ENCODE measurements around the gene TKTL1. TPM values are rescaled to one million over a fixed set of nuclear protein-coding genes. Genes with fewer than 3 reads are reported as not detected.

TKTL1 gene
- total RNA-seq, 6 donors from 2014 or later = 0.20 to 1.2 (median 0.24) TPM; not detected in 3

- peak overlapping the region; percentile 20 to 88 (median 78) for H3K4me3 ChIP-seq
- H3K36me3 ChIP-seq = peaks cover 0 to 7% (median 2%) of the 10 kb centered on the region in 4 donors
- peaks cover 0 to 5% (median 0%) of the 10 kb centered on the region in 4 donors for H3K27me3 ChIP-seq
- no peak for TF ChIP-seq POLR2AphosphoS5 (IDR thresholded peaks at IDR 0.05)
- no peak for TF ChIP-seq POLR2A (IDR thresholded peaks at IDR 0.05)
- TF ChIP-seq CTCF (IDR thresholded peaks at IDR 0.05) = no peak
- peaks cover 25 to 62% (median 30%) of the 10 kb centered on the region in 4 donors for H3K4me1 ChIP-seq
- peak overlapping the region in 3 of 4 donors; percentile 65 to 95 (median 89) for H3K27ac ChIP-seq
- no peak for ATAC-seq (ENCODE audit: low FRiP score in 2 of 2)
- DNase-seq = no peak
- H3K9me3 ChIP-seq = peaks cover 0 to 11% (median 0%) of the 10 kb centered on the region in 4 donors
- whole genome bisulfite sequencing, 2 donors = 15 to 50% methylated on average over 1 to 5 of the region's 5 CpGs
Measured at GRCh38 chrX:154372612-154373022, 77.0 kb downstream of the TKTL1 start.

GRCh38 chrX:154373340-154374306 lies 78.0 kb downstream of the TKTL1 start:
- TF ChIP-seq POLR2A (IDR thresholded peaks at IDR 0.05) (peak in 1 of 4 donors; percentile 1), POLR2AphosphoS5 (IDR thresholded peaks at IDR 0.05) (no peak), EP300 (IDR thresholded peaks at IDR 0.05) (no peak), CTCF (IDR thresholded peaks at IDR 0.05) (peak; percentile 32 to 64 (median 52))
- H3K27ac ChIP-seq = peak overlapping the region; percentile 30 to 89 (median 56)
- H3K4me1 ChIP-seq = peaks cover 17 to 56% (median 23%) of the 10 kb centered on the region in 4 donors
- DNase-seq (peak in 1 of 2 donors; percentile 72), ATAC-seq (ENCODE audit: low FRiP score in 2 of 2) (peak; percentile 18 to 23)
- peaks cover 0 to 14% (median 0%) of the 10 kb centered on the region in 4 donors for H3K9me3 ChIP-seq
- no peaks in the 10 kb centered on the region for H3K36me3 ChIP-seq
- H3K27me3 ChIP-seq = peaks cover 0 to 5% (median 0%) of the 10 kb centered on the region in 4 donors
- WGBS, 2 donors = 56% methylated on average over 22 of the region's 23 CpGs; no CpG with 5 or more reads in 1 of the 2 donors
- H3K4me3 ChIP-seq = peak overlapping the region in 3 of 4 donors; percentile 43 to 88 (median 78)

- H3K36me3 ChIP-seq = no peaks in the 10 kb centered on the region
- ATAC-seq (ENCODE audit: low FRiP score in 2 of 2) (no peak), DNase-seq (peak in 1 of 2 donors; percentile 91)
- peaks cover 15 to 48% (median 21%) of the 10 kb centered on the region in 4 donors for H3K4me1 ChIP-seq
- H3K27ac ChIP-seq = peak within 1 kb of the TSS; percentile 30 to 89 (median 57)
- H3K9me3 ChIP-seq = peaks cover 0 to 23% (median 0%) of the 10 kb centered on the region in 4 donors
- H3K4me3 ChIP-seq = peak within 1 kb of the TSS in 3 of 4 donors; percentile 43 to 88 (median 78)
- TF ChIP-seq POLR2A (IDR thresholded peaks at IDR 0.05) (peak in 1 of 4 donors; percentile 17), CTCF (IDR thresholded peaks at IDR 0.05) (peak in 3 of 6 experiments; percentile 28 to 36 (median 31)), POLR2AphosphoS5 (IDR thresholded peaks at IDR 0.05) (no peak)
- peaks cover 0 to 5% (median 0%) of the 10 kb centered on the region in 4 donors for H3K27me3 ChIP-seq
- 38% methylated on average over 69 of the region's 95 CpGs; no CpG with 5 or more reads in 1 of the 2 donors for WGBS, 2 donors
Measured at GRCh38 chrX:154374313-154375155, 78.9 kb downstream of the TKTL1 start, which contains the start of gene FLNA. TSS of gene FLNA (minus strand) at chrX:154374634. CDS start at chrX:154371245, 3,389 bp downstream.

GRCh38 chrX:154375156-154375504 lies 79.5 kb downstream of the TKTL1 start:
- ATAC-seq (ENCODE audit: low FRiP score in 2 of 2) = no peak
- Histone ChIP-seq H3K27me3 (peaks cover 0 to 5% (median 0%) of the 10 kb centered on the region in 4 donors), H3K4me3 (peak overlapping the region in 2 of 4 donors; percentile 78 to 88), H3K36me3 (no peaks in the 10 kb centered on the region), H3K9me3 (peaks cover 0 to 23% (median 0%) of the 10 kb centered on the region in 4 donors), H3K27ac (peak overlapping the region in 3 of 4 donors; percentile 42 to 89 (median 72)), H3K4me1 (peaks cover 17 to 43% (median 22%) of the 10 kb centered on the region in 4 donors)
- no peak for DNase-seq
- 89% methylated on average over 10 of the region's 10 CpGs; no CpG with 5 or more reads in 1 of the 2 donors for WGBS, 2 donors
- TF ChIP-seq POLR2A (IDR thresholded peaks at IDR 0.05) (no peak), POLR2AphosphoS5 (IDR thresholded peaks at IDR 0.05) (no peak), EP300 (IDR thresholded peaks at IDR 0.05) (no peak), CTCF (IDR thresholded peaks at IDR 0.05) (no peak)
